Activated CD4-positive, alpha-beta T cell treated with anti-CD3 and anti-CD28 coated beads, Interleukin-2, Interleukin-6, amounts not matched to agents 100 ng/mL and 50 ng/mL, durations not matched to agents 16 hours and 8 hours (primary cell): ENCODE results near the gene PRKCE.
"Not testable (repeated sequence)": the region's sequence is repeated elsewhere in the genome, so short reads cannot be mapped to it uniquely, and the experiment has no call there.

Experiments
- DNase-seq: peaks from one replicate; pipeline ENCODE4 v3.0.0-alpha.2; 2020

Gene PRKCE

DNA sequence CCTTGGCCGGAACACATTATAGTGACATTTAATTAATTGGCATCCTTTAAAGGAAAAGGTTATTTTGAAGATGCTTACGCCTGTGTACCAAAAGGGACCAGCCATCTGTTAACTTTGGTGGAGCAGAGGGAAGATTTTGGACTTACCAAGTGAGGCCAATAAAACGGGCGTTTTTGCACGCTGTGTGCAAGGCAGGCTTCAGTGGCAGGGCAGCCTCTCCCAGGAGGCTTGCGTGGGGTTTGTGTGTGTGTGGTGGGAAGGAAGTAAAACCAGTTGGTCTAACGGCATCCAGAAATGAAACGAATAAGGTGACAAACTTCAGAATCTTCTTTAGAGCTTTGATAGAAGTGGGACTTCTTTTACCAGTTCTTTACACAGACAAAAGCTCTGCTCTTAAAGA is 191.7 kb downstream of the PRKCE start:
- DNase-seq, result peak; percentile 19

DNA sequence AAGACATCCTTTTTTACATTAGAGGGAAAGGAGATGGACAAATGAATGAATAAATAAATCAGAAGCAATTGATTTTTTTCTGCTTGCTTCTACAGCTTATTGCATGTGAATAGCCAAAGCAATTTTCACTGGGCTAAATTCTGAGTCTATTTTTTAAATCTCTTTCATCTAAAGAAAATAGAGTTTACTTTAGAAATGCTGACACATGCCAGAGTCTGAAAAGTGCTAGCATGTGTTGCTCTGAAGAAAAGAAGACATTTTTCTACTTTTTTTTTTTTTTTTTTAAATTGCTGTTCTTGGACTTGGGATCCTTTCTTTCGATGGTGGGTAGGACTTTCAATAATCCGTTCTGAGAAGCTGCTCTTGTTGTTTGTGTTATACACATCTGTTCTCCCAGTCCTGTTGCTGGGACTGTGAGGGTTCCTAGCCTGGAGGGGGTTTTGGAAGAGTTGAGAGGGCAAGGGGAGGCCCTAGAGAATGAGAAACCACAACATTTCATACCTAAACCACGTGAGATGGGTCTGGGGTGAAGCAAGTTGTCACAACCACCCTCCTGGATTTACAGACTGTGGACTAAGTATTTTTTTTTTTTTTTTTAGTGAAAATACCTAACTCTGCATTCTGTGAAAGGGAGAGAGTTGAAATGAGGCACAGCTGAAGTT is 193.5 kb downstream of the PRKCE start:
- peak; percentile 30 for DNase-seq

DNA sequence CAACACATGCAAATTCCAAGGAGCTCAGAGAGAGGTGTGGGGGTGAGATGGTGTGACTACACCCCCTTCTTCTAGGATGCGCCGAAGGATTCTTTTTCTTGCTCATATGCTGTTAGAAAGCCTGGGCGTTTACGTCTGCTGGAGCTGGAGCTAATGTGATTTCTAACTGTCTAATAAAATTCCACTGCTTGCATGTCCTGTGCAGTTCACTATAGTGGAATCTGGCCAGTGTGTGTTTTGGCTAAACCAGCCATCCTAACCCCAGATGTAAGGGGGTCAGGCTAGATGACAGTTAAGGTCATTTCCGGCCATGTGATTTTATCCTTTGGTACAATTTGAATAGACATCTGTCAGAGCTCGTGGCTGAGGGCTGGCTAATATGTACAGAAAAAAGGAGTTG is 194.1 kb downstream of the PRKCE start:
- no peak for DNase-seq

DNA sequence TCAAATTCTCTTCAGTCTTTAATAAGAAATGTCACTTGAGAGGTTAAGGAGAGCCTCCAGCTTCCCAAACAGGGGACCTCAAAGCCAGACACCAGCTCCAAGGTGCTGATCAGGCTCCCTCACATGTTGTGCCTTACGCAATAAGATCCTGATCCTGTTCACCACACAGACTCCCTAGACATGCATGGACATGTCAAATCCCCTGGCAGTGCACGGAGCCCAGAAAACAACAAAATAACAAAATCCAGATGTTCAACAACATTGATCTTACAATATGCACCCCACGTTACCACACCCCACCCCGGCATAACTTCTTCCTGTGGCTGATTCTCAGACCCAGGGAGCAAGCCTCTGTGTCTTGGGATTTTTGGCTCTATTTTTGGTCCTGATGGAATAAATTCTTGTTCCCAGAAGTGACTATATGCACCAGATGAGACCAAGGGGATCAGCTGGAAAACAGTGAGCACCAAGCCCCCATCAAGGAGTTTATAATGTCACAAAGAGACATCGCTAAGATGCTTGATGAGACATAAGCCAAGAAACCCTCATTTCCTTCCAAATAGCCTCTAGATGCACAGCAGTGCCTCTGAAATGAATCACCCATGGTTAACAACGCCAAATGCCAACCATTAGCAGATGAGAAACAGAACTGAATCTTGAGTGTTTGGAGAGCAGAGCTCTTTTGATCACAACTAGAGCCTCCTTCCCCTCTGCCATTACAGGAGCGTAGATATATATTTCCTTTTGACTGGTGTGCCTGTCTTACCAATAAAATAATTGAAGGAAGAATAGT is 198.2 kb downstream of the PRKCE start:
- DNase-seq, result peak; percentile 44

DNA sequence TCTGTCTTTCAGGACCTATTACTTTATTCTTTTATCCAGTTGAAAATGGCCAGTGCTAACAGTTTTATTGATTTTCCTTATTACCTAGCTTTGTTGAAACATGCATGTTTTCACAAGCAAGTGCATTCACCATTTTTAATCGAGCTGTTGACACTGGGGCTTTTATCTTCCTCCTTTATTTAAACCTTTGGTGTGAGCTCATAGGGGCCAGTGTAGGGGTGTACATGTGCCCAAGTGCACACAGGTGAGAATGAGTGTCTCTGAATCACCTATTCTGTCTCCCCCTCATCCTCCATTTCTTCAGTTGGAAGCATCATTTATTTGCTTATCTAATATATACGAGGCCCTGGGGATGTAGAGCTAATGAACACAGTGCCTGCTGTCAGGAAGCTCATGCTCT is 199.1 kb downstream of the PRKCE start:
- no peak for DNase-seq

DNA sequence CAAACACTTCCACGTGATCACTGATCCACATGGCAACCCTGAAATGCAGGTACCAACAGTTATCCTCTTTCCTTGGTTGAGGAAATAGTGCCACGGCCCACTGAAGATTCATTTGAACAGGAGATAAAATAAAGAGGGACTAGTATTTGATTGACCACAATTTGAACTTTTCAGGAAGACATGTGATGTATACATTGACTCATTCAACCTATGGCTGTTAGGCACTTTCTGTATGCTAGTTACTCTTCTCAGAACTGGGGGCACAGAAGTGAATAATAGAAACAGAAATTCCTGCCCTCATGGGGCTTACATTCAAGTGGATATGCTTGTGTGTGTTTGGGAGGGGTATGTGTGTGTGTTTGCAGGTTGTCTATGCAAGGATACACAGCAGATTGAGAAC is 199.6 kb downstream of the PRKCE start:
- DNase-seq, result no peak

DNA sequence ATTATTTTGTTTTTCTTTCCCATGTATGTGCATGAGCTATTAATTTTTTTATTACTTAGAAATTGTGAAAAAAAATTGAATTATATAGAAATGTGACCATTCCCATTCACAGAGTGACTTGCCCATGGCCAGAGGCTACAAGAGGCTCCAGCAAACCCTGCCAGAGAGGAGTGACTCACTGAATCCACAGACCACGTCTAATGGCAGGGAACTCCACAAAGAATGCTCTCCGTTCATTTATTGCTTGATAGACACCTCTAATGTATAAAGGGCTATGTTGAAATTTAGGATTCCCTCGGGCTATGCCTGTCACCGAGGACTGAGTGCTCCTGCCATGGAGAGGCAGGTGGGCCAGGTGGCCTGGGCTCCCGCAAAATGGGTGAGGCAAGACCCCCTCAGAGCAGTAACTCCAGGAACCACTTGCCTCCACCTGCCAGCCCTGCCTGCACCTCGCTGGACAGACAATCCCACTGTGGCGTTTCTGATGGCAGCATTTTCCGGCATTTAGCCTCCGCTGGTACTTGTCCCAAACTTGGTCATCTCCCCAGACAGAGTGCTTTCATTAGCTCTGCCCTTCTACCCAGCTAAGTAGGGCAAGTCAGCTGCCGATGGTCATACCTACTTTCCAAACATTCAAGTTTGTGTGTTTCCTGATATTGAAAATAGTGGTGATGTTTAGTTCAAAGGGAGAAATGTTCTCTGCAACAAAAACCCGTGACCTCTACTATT is 200.3 kb downstream of the PRKCE start:
- no peak for DNase-seq

DNA sequence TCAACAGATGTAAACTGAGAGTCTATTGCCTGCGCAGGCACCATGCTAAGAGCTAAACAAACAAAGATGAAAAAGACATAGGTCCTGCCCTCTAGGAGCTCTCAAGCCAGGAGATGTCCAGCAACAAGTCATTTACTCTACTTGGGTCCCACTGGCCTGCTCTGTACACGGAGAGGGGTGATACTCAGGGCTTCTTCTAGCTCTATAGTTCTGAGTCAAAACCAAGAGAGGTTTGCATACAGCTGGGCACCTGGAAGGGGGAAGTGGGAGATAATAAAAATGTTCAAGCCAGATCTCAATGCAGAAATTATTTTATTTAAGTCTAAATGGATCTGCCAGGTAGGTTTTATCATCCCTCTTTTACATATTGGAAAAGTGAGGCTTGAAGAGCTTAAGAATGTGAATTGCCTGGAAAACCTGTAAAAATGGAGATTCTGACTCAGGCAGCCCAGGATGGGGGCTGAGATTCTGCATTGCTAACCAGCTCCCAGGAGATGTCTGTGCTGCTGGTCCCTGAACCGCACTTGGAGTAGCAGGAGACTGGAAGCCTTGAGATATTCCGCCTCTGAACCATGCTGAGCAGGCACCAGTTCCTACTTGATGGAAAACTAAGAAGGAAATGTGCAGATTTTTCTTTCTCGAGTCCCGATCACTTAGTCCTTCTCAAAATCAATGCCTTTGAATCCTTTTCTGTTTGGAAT is 201.1 kb downstream of the PRKCE start:
- no peak for DNase-seq

DNA sequence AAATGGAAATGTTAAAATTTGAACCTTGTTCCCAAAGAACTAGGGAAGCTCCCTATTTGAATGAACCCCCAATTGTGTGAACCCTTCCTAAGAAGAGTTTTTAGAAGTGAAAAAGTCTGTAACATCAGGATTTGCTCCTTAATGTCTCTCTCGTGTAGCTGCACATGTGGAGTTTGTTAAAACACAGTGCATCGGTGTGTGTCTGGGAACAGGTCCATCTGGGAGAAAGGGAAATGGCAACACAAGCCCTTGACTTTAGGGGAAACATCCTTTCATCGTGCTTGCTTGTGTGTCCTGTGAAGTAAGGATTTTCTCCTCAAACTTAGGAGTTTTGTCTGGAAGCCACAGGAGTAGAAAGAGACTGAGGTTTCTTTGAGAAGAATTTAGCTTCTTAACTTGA is 203.9 kb downstream of the PRKCE start:
- no peak for DNase-seq

DNA sequence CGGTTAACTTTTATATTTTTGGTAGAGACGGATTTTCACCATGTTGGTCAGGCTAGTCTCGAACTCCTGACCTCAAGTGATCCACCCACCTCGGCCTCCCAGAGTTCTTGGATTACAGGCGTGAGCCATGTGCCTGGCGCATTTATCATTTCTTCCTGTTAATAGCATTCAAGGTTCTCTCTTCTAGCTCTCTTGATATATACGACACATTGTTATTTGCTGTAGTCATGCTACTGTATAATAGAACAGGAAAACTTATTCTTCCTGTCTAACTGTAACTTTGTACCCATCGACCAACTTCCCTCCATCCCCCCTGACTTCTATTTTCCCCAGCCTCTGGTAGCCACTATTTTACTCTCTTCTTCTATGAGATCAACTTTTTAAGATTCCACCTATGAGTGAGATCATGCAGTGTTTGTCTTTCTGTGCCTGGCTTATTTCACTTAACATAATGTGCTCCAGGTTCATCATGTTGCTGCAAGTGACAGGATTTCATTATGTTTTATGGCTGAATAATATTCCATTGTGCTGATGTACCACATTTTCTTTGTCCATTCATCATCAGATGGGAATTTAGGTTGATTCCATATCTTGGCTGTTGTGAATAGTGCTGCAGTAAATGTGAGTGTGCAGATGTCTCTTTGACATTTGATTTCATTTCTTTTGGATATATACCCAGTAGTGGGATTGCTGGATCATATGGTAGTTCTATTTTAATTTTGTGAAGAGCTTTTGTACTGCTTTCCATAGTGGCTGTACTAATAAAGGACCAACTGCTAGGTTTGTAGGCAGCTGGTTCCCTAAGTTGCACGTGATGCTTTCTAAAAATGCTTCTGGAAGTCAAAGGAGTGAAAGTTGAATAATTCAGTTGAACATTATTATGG is 205.2 kb downstream of the PRKCE start:
- DNase-seq, result no peak

DNA sequence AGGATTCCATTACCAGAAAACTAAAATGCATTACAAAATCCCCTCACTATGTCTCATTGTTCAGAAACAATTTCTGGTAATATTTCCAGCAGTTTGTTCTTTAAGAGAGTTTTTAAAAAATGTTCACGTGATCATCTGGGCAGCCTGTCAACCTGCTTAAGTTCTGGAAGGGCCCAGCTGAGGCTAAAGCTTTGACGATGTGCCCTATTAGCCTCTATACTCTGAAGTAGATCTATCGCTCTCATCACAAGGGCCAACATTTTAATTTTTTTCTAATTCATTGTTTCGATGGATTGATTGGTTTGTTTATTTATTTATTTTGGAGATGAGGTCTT is 205.8 kb downstream of the PRKCE start:
- no peak for DNase-seq

DNA sequence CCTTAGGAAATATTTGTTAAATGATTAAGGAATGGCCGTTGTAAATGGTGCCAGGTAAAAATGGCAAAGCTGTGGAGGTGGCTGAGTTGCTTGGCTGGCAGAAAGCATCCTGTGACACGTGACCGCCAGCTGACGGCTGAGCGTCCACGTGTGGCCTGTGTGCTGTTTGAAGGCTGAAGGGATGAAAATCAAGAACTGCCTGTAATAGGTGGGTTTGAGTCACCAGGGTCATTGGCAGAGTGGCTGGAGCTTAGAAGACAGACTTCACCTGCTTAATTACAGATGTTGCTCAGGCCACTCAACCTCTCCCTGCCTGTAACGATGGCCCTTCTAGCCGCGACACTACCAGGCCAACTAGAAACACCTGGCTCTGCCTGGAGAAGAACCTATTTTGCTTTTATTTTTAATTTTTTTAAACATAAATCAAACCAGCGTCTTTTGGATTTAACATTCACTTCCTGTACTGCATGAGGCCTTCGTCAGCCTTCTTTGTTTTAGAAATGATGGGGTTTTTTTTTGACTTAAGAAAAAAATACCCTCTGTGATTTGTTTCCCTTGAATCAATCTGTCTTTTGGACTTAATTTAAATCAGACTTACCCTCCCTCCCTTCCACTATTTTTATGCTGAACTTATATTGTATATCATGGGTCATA is 206.5 kb downstream of the PRKCE start:
- no peak for DNase-seq

DNA sequence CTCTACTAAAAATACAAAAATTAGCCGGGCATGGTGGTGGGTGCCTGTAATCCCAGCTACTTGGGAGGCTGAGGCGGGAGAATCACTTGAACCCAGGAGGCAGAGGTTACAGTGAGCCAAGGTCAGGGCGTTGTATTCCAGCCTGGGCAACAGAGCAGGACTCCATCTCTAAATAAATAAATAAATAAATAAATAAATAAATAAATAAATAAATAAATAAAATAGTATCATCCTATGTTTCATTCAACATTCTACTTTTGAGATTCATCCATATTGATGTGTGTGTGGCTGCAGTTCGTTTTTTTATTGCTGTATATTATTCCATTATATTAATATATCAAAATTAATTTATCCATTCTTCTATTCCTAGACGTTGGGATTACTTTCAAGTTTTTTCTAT is 207.4 kb downstream of the PRKCE start:
- DNase-seq, result not testable (repeated sequence)

DNA sequence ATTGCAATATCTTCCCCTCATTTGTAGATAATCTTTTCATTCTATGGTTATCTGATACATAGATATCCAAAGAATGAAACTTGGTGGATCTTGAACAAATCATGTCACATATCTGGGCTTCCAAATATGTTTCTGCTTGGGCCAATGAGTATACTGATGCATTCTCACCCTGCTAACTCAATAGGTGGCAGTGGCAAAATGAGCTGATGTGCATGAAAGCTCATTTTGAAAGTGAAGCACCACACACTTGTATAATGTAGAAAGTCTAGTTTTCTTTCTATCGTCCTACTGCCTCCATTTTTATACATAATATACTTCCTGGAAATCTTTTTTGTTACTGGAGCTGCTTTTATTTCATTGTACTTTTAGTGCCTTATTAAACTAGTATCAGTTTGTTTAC is 208.2 kb downstream of the PRKCE start:
- DNase-seq, result peak; percentile 40

DNA sequence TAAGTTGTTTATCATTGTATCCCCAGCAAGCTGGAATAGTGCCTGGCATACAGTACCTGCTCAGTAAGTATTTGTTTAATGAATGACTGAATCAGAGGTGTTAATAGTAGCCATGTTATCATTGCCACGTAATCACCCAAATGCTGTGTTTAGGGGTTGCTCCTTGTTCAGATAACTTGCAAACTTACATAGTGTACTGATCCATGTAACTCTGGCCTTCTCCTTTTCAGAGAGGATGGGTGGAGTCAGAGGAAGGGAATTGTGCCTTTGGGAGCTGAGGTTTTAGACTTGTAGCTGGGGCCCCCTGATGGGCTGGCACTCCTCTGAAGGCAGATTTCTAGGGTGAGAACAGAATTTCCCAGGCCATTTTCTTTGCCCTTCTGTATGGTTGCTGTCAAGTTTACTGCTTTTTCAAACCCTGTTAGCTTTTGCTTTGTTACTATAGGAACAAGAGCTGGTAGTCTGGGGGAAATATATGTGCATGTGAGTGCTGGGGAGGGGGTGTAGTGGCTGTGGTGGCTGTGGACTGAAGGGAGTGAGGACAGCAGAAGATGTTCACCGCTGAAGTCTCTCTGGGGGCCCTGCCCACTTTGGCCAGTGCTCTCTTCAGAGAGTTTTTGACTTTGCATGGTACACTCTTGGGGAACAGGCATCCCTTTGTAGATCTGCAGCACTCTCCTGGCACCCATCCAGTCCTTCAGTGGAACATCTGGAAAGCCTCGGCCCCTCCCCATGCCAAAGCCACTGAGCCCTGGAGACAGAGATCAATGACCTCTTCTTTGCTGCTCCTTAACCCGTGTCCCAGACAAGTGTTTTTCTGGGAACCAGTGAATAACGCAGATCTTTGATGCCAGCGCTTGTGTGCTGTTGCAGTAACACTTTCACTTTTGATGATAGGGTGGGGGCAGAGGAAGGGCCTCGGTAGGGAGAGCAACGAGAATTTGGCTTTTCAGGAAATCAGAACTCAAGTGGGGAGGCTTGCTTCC is 209.0 kb downstream of the PRKCE start:
- DNase-seq, result peak; percentile 40

DNA sequence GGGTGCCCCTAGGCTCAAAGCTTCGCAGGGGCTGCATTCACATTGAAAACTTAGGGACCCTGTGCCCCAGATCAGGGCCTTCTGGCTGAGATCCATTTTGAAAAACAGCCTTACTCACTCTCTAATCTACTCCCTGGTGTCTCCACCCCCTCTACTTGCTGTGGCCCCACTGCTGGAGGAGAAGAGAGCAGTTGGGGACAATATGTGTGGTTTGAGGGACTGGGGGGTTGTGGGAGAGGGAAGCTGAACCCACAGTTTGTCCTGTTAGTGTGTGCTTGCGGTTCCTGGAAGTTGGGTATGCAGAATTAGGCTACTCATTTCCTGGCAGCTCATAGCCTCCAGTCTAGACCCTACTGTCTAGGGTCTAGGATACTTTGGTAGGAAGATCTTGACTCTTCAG is 211.4 kb downstream of the PRKCE start:
- peak; percentile 27 for DNase-seq

DNA sequence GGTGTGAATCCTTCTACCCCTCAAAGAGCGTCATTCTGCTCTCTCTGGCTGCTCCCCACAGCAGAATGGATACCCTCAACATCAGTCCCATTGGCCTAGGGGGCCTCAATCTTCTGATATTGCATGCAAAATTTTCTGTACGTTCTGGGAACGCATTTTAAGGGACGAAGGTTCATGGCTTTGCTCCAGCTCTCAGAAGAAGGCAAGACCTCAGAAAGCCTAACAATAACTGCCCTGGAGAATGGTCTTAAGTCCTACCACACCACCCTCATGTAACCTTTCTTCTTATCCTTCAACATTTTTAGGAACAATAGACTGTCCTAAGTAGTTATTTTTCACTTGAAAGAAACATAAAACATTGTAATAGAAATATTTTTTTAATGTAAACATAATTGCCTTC is 212.6 kb downstream of the PRKCE start:
- no peak for DNase-seq

DNA sequence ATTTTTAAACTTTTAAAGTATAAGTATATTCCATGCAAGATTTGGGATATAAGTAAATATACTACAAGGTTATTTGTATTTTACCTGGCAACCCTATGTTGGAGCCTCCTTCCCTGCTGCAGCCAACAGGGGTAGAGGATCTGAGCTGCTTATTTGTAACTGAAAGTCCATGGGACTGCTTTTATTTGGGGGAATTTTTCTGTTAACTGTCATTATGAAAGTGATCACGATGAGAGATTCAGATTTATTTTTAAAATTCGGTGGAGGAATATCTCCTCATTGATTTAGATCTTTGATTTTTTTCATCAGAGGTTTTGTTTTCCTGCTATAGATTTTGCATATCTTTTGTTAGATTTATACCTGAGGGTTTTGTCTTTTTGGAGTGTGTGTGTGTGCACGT is 215.9 kb downstream of the PRKCE start:
- DNase-seq, result no peak

DNA sequence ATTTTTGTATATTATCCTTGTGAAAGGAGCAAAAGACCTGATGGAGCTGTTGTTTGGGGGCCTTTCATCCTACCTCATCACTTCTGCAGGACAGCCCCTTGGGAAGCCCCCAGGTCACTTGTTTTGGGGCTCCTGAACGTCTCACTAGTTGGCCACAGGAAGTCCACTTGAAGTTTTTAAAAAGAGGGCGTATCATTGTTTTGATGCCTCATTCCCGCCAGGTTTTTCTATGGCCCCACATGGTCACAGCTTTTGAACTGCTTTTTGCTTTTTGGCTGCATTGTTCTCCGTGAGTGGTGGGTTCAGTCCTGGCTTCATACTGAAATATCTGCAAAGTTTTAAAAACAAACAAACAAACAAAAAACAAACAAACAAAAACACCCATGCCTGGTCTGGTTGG is 216.3 kb downstream of the PRKCE start:
- DNase-seq, result no peak

DNA sequence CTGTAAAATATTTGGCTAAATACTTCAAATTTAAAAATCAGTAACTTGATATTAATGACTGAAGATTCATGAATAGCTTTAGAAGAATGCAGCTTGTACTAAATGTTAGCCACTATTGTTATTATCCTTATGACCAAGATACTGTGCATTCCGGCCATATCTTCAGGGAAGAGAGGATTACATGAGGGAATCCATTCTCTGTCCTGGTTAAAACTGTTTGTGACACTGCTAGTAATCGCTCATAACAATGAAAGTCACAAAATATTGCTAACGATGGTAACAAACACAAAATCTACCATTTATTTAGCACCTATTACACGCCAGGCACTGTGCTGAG is 217.7 kb downstream of the PRKCE start:
- no peak for DNase-seq

DNA sequence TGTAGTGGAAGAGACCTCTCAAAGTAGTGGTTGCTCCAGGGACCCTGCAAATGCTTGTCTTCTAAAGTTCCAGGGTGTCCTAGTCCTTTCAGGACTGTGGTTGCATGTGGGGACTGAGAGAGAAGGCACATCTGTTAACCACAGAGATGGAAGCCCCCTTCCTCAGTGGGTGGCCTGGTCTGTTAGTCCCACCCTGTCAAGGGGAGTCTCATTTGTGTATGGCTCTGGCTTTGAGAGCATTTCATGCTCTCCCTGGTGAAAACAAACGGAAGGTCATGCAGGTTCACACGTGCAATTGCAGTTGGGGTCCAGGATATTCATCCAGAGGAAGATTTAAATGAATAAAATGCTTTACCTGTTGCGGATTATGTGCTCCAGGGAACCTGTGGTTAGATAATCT is 219.6 kb downstream of the PRKCE start:
- no peak for DNase-seq
